Vagina (tissue), 2 donors: ENCODE data around the gene HYAL2.

Source experiments
- POLR2A ChIP-seq, 2 donors: fragments of 450-650 bp; IDR thresholded peaks; one replicate each; pipeline ENCODE4 v1.6.1; 2017; ENCODE audit warnings: antibody characterized with exemption in 2 of 2, mild to moderate bottlenecking in 2 of 2, moderate library complexity in 2 of 2
- POLR2AphosphoS5 ChIP-seq, 2 donors: sonication (generic); formaldehyde crosslinking; IDR thresholded peaks; one replicate each; pipeline ENCODE4 v1.9.0; 2017; ENCODE audit warnings: antibody characterized with exemption in 2 of 2, mild to moderate bottlenecking in 2 of 2, low read depth in 1 of 2; ENCODE audit not compliant: insufficient read depth in 1 of 2
- TF ChIP-seq, protein P1 (sequence below), 3 experiments: fragments of 450-650 bp in 2 of 3; fragments of 200-600 bp in 1 of 3; sonication (generic) in 1 of 3; IDR thresholded peaks; one replicate each; pipeline ENCODE4 v1.5.1; 2017 to 2019; ENCODE audit warnings: antibody characterized with exemption in 3 of 3, mild to moderate bottlenecking in 2 of 3, moderate library complexity in 2 of 3

- TF ChIP-seq POLR2A (IDR thresholded peaks at IDR 0.05): no peak
- TF ChIP-seq POLR2AphosphoS5 (IDR thresholded peaks at IDR 0.05; ENCODE audit: insufficient read depth in 1 of 2, low read depth in 1 of 2): no peak
- TF ChIP-seq, protein P1, sequence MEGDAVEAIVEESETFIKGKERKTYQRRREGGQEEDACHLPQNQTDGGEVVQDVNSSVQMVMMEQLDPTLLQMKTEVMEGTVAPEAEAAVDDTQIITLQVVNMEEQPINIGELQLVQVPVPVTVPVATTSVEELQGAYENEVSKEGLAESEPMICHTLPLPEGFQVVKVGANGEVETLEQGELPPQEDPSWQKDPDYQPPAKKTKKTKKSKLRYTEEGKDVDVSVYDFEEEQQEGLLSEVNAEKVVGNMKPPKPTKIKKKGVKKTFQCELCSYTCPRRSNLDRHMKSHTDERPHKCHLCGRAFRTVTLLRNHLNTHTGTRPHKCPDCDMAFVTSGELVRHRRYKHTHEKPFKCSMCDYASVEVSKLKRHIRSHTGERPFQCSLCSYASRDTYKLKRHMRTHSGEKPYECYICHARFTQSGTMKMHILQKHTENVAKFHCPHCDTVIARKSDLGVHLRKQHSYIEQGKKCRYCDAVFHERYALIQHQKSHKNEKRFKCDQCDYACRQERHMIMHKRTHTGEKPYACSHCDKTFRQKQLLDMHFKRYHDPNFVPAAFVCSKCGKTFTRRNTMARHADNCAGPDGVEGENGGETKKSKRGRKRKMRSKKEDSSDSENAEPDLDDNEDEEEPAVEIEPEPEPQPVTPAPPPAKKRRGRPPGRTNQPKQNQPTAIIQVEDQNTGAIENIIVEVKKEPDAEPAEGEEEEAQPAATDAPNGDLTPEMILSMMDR (IDR thresholded peaks at IDR 0.05): no peak
Measured at GRCh38 chr3:50322115-50322385, 495 bp downstream of the HYAL2 start.
